NCI-H2196 (cell line): Measurements from ENCODE around the gene HOMER3.
"Not testable (repeated sequence)": the region's sequence is repeated elsewhere in the genome, so short reads cannot be mapped to it uniquely, and the experiment has no call there.

Experiments
- DNase-seq: peaks from one replicate; lab custom pipeline; 2025; ENCODE audit not compliant: unreplicated experiment; lab: John Stamatoyannopoulos, UW

Gene HOMER3

GRCh38 chr19:18903156-18904037 is 37.6 kb downstream of the HOMER3 start:
- DNase-seq: no peak

- not testable (repeated sequence) for DNase-seq
Measured at GRCh38 chr19:18902519-18902918, 38.5 kb downstream of the HOMER3 start.

- no peak for DNase-seq
Measured at GRCh38 chr19:18901491-18901890, 39.5 kb downstream of the HOMER3 start.

- no peak for DNase-seq
Measured at GRCh38 chr19:18900700-18901481, 40.1 kb downstream of the HOMER3 start.

- DNase-seq: no peak
Measured at GRCh38 chr19:18899624-18900560, 41.1 kb downstream of the HOMER3 start.

GRCh38 chr19:18898607-18899408 is 42.2 kb downstream of the HOMER3 start:
- no peak for DNase-seq

GRCh38 chr19:18898081-18898606 is 42.9 kb downstream of the HOMER3 start:
- DNase-seq: peak; percentile 35

GRCh38 chr19:18897094-18898029 is 43.7 kb downstream of the HOMER3 start:
- DNase-seq: no peak

- no peak for DNase-seq
Measured at GRCh38 chr19:18896421-18896841, 44.6 kb downstream of the HOMER3 start.

GRCh38 chr19:18895824-18896341 is 45.1 kb downstream of the HOMER3 start, which contains the start of gene CERS1:
Gene CERS1, minus strand, starts transcription at chr19:18896158. Its CDS starts 86 bp downstream, at chr19:18896072.
- DNase-seq: peak; percentile 55

- peak; percentile 57 for DNase-seq
Measured at GRCh38 chr19:18895038-18895823, 45.8 kb downstream of the HOMER3 start.

- DNase-seq: peak; percentile 79
Measured at GRCh38 chr19:18894254-18895037, 46.6 kb downstream of the HOMER3 start.

GRCh38 chr19:18893587-18894253 is 47.3 kb downstream of the HOMER3 start:
- no peak for DNase-seq

- no peak for DNase-seq
Measured at GRCh38 chr19:18889949-18890745, 50.9 kb downstream of the HOMER3 start.

GRCh38 chr19:18886972-18887371 is 54.0 kb downstream of the HOMER3 start:
- no peak for DNase-seq
